HEK293 (cell line): ENCODE measurements around the gene ZNF519.
"Not testable (repeated sequence)": the region's sequence is repeated elsewhere in the genome, so short reads cannot be mapped to it uniquely, and the experiment has no call there.

Source experiments
- MYNN ChIP-seq: fragments of 450-650 bp; formaldehyde crosslinking; IDR thresholded peaks from 2 replicates; pipeline ENCODE4 v1.5.1; 2016; ENCODE audit warnings: missing biosample characterization, missing genetic modification characterization, borderline replicate concordance
- OSR2 ChIP-seq: fragments of 450-650 bp; formaldehyde crosslinking; IDR thresholded peaks from 2 replicates; pipeline ENCODE4 v1.5.1; 2016; ENCODE audit warnings: missing biosample characterization, missing genetic modification characterization
- SALL2 ChIP-seq: fragments of 450-650 bp; formaldehyde crosslinking; IDR thresholded peaks from 2 replicates; pipeline ENCODE4 v1.5.0; 2017; ENCODE audit warnings: missing biosample characterization, mild to moderate bottlenecking, missing genetic modification characterization, borderline replicate concordance
- ZNF24 ChIP-seq: fragments of 450-650 bp; formaldehyde crosslinking; IDR thresholded peaks from 2 replicates; pipeline ENCODE4 v1.5.1; 2016; ENCODE audit warnings: missing biosample characterization, missing genetic modification characterization
- ZNF335 ChIP-seq: fragments of 450-650 bp; formaldehyde crosslinking; conservative IDR thresholded peaks from 2 replicates; pipeline ENCODE4 v1.5.1; 2016; ENCODE audit warnings: missing biosample characterization, missing genetic modification characterization
- TF ChIP-seq, protein P1 (sequence below): fragments of 450-650 bp; formaldehyde crosslinking; IDR thresholded peaks from 2 replicates; pipeline ENCODE4 v1.5.1; 2016; ENCODE audit warnings: missing biosample characterization, missing genetic modification characterization
- TF ChIP-seq, protein P2 (sequence below): fragments of 450-650 bp; formaldehyde crosslinking; conservative IDR thresholded peaks from 2 replicates; pipeline ENCODE4 v1.5.1; 2016; ENCODE audit warnings: low read depth, missing biosample characterization, missing genetic modification characterization
- TF ChIP-seq, protein P3 (sequence below): fragments of 450-650 bp; formaldehyde crosslinking; IDR thresholded peaks from 2 replicates; pipeline ENCODE4 v1.5.1; 2016; ENCODE audit warnings: missing biosample characterization, missing genetic modification characterization
- TF ChIP-seq, protein P4 (sequence below): fragments of 450-650 bp; formaldehyde crosslinking; IDR thresholded peaks from 2 replicates; pipeline ENCODE4 v1.5.1; 2016; ENCODE audit warnings: missing biosample characterization, missing genetic modification characterization

DNA sequence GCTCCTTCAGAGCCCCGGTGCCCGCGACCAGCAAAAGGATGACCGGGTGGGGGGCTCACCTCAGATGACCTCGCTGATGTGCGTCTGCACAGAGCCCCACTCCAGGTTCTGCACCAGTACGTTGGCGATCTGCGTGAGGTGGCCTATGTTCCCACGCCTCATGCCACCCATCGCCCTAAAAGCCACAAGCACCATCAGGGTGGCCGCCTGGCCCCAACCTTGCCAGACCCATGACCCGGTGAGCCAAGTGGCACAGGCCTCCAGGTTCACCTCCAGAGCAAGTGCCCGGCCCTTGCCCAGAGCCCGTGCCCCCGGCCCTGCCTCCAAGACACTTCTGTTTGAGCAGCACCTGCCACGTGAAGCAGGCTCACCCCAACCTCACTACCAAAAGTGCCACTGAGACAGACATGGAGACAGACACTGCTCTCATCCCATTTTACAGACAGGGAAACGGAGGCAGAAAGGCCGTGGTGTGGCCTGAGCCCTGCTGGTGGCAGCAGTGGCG is 17.7 kb upstream of the ZNF519 start:
- TF ChIP-seq, protein P1, sequence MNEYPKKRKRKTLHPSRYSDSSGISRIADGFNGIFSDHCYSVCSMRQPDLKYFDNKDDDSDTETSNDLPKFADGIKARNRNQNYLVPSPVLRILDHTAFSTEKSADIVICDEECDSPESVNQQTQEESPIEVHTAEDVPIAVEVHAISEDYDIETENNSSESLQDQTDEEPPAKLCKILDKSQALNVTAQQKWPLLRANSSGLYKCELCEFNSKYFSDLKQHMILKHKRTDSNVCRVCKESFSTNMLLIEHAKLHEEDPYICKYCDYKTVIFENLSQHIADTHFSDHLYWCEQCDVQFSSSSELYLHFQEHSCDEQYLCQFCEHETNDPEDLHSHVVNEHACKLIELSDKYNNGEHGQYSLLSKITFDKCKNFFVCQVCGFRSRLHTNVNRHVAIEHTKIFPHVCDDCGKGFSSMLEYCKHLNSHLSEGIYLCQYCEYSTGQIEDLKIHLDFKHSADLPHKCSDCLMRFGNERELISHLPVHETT = not testable (repeated sequence)
- TF ChIP-seq SALL2, ZNF335, MYNN, ZNF24, OSR2 (tag by site-specific recombination): not testable (repeated sequence)
- TF ChIP-seq, protein P2, sequence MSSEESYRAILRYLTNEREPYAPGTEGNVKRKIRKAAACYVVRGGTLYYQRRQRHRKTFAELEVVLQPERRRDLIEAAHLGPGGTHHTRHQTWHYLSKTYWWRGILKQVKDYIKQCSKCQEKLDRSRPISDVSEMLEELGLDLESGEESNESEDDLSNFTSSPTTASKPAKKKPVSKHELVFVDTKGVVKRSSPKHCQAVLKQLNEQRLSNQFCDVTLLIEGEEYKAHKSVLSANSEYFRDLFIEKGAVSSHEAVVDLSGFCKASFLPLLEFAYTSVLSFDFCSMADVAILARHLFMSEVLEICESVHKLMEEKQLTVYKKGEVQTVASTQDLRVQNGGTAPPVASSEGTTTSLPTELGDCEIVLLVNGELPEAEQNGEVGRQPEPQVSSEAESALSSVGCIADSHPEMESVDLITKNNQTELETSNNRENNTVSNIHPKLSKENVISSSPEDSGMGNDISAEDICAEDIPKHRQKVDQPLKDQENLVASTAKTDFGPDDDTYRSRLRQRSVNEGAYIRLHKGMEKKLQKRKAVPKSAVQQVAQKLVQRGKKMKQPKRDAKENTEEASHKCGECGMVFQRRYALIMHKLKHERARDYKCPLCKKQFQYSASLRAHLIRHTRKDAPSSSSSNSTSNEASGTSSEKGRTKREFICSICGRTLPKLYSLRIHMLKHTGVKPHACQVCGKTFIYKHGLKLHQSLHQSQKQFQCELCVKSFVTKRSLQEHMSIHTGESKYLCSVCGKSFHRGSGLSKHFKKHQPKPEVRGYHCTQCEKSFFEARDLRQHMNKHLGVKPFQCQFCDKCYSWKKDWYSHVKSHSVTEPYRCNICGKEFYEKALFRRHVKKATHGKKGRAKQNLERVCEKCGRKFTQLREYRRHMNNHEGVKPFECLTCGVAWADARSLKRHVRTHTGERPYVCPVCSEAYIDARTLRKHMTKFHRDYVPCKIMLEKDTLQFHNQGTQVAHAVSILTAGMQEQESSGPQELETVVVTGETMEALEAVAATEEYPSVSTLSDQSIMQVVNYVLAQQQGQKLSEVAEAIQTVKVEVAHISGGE (tag by site-specific recombination) = not testable (repeated sequence)
- TF ChIP-seq, protein P3, sequence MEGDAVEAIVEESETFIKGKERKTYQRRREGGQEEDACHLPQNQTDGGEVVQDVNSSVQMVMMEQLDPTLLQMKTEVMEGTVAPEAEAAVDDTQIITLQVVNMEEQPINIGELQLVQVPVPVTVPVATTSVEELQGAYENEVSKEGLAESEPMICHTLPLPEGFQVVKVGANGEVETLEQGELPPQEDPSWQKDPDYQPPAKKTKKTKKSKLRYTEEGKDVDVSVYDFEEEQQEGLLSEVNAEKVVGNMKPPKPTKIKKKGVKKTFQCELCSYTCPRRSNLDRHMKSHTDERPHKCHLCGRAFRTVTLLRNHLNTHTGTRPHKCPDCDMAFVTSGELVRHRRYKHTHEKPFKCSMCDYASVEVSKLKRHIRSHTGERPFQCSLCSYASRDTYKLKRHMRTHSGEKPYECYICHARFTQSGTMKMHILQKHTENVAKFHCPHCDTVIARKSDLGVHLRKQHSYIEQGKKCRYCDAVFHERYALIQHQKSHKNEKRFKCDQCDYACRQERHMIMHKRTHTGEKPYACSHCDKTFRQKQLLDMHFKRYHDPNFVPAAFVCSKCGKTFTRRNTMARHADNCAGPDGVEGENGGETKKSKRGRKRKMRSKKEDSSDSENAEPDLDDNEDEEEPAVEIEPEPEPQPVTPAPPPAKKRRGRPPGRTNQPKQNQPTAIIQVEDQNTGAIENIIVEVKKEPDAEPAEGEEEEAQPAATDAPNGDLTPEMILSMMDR = not testable (repeated sequence)
- TF ChIP-seq, protein P4, sequence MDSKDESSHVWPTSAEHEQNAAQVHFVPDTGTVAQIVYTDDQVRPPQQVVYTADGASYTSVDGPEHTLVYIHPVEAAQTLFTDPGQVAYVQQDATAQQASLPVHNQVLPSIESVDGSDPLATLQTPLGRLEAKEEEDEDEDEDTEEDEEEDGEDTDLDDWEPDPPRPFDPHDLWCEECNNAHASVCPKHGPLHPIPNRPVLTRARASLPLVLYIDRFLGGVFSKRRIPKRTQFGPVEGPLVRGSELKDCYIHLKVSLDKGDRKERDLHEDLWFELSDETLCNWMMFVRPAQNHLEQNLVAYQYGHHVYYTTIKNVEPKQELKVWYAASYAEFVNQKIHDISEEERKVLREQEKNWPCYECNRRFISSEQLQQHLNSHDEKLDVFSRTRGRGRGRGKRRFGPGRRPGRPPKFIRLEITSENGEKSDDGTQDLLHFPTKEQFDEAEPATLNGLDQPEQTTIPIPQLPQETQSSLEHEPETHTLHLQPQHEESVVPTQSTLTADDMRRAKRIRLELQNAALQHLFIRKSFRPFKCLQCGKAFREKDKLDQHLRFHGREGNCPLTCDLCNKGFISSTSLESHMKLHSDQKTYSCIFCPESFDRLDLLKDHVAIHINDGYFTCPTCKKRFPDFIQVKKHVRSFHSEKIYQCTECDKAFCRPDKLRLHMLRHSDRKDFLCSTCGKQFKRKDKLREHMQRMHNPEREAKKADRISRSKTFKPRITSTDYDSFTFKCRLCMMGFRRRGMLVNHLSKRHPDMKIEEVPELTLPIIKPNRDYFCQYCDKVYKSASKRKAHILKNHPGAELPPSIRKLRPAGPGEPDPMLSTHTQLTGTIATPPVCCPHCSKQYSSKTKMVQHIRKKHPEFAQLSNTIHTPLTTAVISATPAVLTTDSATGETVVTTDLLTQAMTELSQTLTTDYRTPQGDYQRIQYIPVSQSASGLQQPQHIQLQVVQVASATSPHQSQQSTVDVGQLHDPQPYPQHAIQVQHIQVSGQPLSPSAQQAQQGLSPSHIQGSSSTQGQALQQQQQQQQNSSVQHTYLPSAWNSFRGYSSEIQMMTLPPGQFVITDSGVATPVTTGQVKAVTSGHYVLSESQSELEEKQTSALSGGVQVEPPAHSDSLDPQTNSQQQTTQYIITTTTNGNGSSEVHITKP = not testable (repeated sequence)
